ENCODE measurements around the gene TUB. TPM values are rescaled to one million over a fixed set of nuclear protein-coding genes. Genes with fewer than 3 reads are reported as not detected.

TUB gene
- total and polyA plus RNA-seq, 2 of the 8 experiments (the other 6 are each of a cell fraction or from before 2014, with no cell fraction given) = 15.3 to 31.3 TPM

GRCh38 chr11:8061555-8062428 lies 19.2 kb upstream of the TUB start:
- Histone ChIP-seq H2BK12ac (ENCODE audit: low read depth, low read length) (no peak overlapping the region), H3K56ac (replicated peaks; ENCODE audit: insufficient read length, low read depth, low read length) (no peak overlapping the region), H3K23me2 (ENCODE audit: low read depth, low read length) (no peaks in the 10 kb centered on the region), H4K5ac (ENCODE audit: insufficient read length, low read depth, low read length) (no peak overlapping the region), H3K79me1 (ENCODE audit: low read depth, low read length) (no peaks in the 10 kb centered on the region), H3K4ac (replicated peaks; ENCODE audit: insufficient read length, low read depth, low read length) (no peak overlapping the region), H4K20me1 (replicated peaks in 1 of 2; ENCODE audit: control insufficient read depth in 1 of 2, insufficient read depth in 2 of 2, low read length in 2 of 2) (no peaks in the 10 kb centered on the region), H2AK5ac (ENCODE audit: low read depth, low read length) (no peak overlapping the region), H2BK5ac (ENCODE audit: low read depth, low read length) (no peak overlapping the region), H2BK20ac (ENCODE audit: low read length) (no peak overlapping the region), H2AFZ (ENCODE audit: low read length) (no peak overlapping the region), H3K18ac (ENCODE audit: extremely low read depth, low read length) (no peak overlapping the region), H4K91ac (replicated peaks; ENCODE audit: insufficient read length, low read length) (no peak overlapping the region), H3K4me3 (ENCODE audit: extremely low read depth in 1 of 4, insufficient read depth in 2 of 4, low read depth in 3 of 4, low read length in 4 of 4) (no peak overlapping the region), H3K23ac (ENCODE audit: insufficient read length) (no peak overlapping the region), H4K8ac (ENCODE audit: extremely low read depth, insufficient read depth, low read length) (peak overlapping the region; percentile 43; the same call in 1 of the 2 replicates), H2BK120ac (replicated peaks; ENCODE audit: low read depth, low read length) (no peak overlapping the region), H3K27ac (ENCODE audit: low read depth, low read length) (no peak overlapping the region), H2BK15ac (ENCODE audit: low read length) (no peak overlapping the region), H3K4me1 (replicated peaks in 1 of 4; ENCODE audit: control insufficient read depth in 3 of 4, insufficient read depth in 4 of 4, low read length in 3 of 4) (no peaks in the 10 kb centered on the region; a peak in 1 of 7 replicates), H3K14ac (ENCODE audit: insufficient read length) (no peak overlapping the region), H3K9ac (replicated peaks in 1 of 4; ENCODE audit: extremely low read depth in 1 of 4, low read depth in 3 of 4, low read length in 3 of 4) (no peak overlapping the region), H3K9me3 (ENCODE audit: insufficient read depth in 2 of 2, low read depth in 1 of 2, low read length in 1 of 2) (no peaks in the 10 kb centered on the region), H3K36me3 (ENCODE audit: control insufficient read depth in 2 of 4, insufficient read depth in 4 of 4, low read length in 3 of 4) (no peaks in the 10 kb centered on the region), H3K79me2 (ENCODE audit: control insufficient read depth in 1 of 2, insufficient read depth in 2 of 2, low read length in 2 of 2) (no peaks in the 10 kb centered on the region), H3K4me2 (ENCODE audit: insufficient read depth in 1 of 2, low read depth in 2 of 2, low read length in 2 of 2) (no peak overlapping the region), H3K27me3 (replicated peaks in 1 of 4; ENCODE audit: control insufficient read depth in 3 of 4, extremely low read depth in 1 of 4, insufficient read depth in 3 of 4, low read length in 3 of 4) (no peaks in the 10 kb centered on the region)
- CTCF ChIA-PET (ENCODE audit: partially characterized antibody) = interaction anchor here (1.1 to 4.7 kb wide), 7 partner anchors 10 to 29 kb away, joined by 3 to 74 read pairs (median 5); no protein-coding TSS in a partner anchor
- FAIRE-seq (no peak), DNase-seq (ENCODE audit: low read depth in 1 of 2, low spot score in 2 of 2) (peak in 1 of 2 experiments; percentile 39)
- TF ChIP-seq SP2 (IDR thresholded peaks at IDR 0.05; ENCODE audit: low read length) = no peak
- TF ChIP-seq GTF2F1 (IDR thresholded peaks at IDR 0.05; ENCODE audit: borderline replicate concordance, low read depth, low read length) = no peak
- TF ChIP-seq PHF8 (conservative IDR thresholded peaks at IDR 0.05; ENCODE audit: low read depth, low read length) = no peak
- POLR2A ChIA-PET (ENCODE audit: partially characterized antibody) = no interaction called here
- WGBS, 2 experiments (ENCODE audit: extremely low coverage in 1 of 2, insufficient coverage in 1 of 2, insufficient read length in 1 of 2, insufficient replicate concordance in 2 of 2, low coverage in 1 of 2, low lambda C conversion rate in 2 of 2, missing lambda C conversion rate in 1 of 2) = 91% methylated on average over 22 of the region's 22 CpGs; no CpG with 5 or more reads in 1 of the 2 experiments
